H1 (cell line): ENCODE results near the gene S100P. TPM values are rescaled to one million over a fixed set of nuclear protein-coding genes. Genes with fewer than 3 reads are reported as not detected.

Source experiments
- RAD21 ChIP-seq, 2 experiments: IDR thresholded peaks in 1 of 2; conservative IDR thresholded peaks in 1 of 2; 2 replicates each; pipeline ENCODE4 v1.6.1; 2011; ENCODE audit warnings: low read depth in 2 of 2, low read length in 2 of 2, improper control_type of control experiment in 1 of 2, inconsistent platforms in 1 of 2, mild to moderate bottlenecking in 1 of 2, moderate library complexity in 1 of 2
- RFX5 ChIP-seq: IDR thresholded peaks from 2 replicates; pipeline ENCODE4 v1.6.1; 2011; ENCODE audit warnings: low read depth, low read length, improper control_type of control experiment, borderline replicate concordance
- SIRT6 ChIP-seq: IDR thresholded peaks from one replicate; pipeline ENCODE4 v1.7.1; 2012; ENCODE audit warnings: low read length, inconsistent platforms
- polyA plus RNA-seq, 7 experiments: library from polyadenylated mRNA; depleted of rRNA in 3 of 7; stranded (reverse) in 5 of 7; unstranded in 2 of 7; fragments of >200 nt in 5 of 7; fragments of 200-250 nt in 2 of 7; gene quantifications; 1 replicate in 5 of 7; 2 replicates in 1 of 7; 4 replicates in 1 of 7; pipeline versions ENCODE4 v1.2.1 to v1.2.3, GENCODE V29; 2011 to 2013; ENCODE audit warnings: missing spikeins in 2 of 7, mixed read lengths in 2 of 7
- total RNA-seq: library from RNA; stranded (reverse); fragmentation: NEBNext Ultra II Directional; extraction: Animal tissue kit (Norgen Biotek cat#: 25700); gene quantifications from 2 replicates; pipeline ENCODE4 v1.2.1, GENCODE V29; 2021
- TF ChIP-seq, protein P1 (sequence below): IDR thresholded peaks from 2 replicates; pipeline ENCODE4 v1.6.1; 2011; ENCODE audit warnings: low read depth, mild to moderate bottlenecking, low read length; ENCODE audit not compliant: insufficient read depth

The S100P gene
- total and polyA plus RNA-seq, 2 of the 8 experiments (the other 6 are each of a cell fraction or from before 2014, with no cell fraction given) = not detected

DNA sequence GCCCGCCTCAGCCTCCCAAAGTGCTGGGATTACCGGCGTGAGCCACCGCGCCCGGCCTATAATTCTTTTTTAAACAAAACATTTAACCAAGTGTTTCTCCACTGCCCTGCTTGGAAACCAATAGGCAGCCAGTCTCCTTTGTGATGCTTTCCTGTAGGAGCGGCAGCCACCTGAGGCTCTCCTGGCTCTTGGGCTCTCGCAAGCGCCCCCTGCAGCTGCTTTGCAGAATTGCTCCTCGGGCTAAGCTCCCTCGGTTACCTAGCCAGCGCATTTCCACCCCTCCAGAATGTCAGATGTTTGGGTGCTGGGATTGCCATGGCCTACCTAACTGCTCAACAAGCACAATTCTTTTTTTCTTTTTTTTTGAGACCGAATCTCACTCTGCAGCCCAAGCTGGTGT is 7.7 kb downstream of the S100P start (continued):
- TF ChIP-seq RFX5 = no peak
- no peak for TF ChIP-seq SIRT6
- peak; percentile 62 to 72 for TF ChIP-seq RAD21 (IDR thresholded peaks at IDR 0.05 in 1 of 2, conservative IDR thresholded peaks at IDR 0.05 in 1 of 2; ENCODE audit: low read depth in 2 of 2, low read length in 2 of 2)
- TF ChIP-seq, protein P1, sequence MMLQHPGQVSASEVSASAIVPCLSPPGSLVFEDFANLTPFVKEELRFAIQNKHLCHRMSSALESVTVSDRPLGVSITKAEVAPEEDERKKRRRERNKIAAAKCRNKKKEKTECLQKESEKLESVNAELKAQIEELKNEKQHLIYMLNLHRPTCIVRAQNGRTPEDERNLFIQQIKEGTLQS = no peak
